ENCODE data around the gene ST6GALNAC5. TPM values are rescaled to one million over a fixed set of nuclear protein-coding genes. Genes with fewer than 3 reads are reported as not detected.

Gene ST6GALNAC5
- total and polyA plus RNA-seq, 2 donors (not counting 3 experiments of a cell fraction or from before 2014, with no cell fraction given): not detected

- dilution Hi-C loops (cut with MboI; ENCODE audit: extremely low pct_ligation_motif_present, low sequenced_read_pairs): no loop called here
- no peak for TF ChIP-seq EZH2 (IDR thresholded peaks at IDR 0.05; ENCODE audit: borderline replicate concordance, low read depth, low read length, severe bottlenecking)
- no peak for TF ChIP-seq JUN (IDR thresholded peaks at IDR 0.05; ENCODE audit: borderline replicate concordance, insufficient read depth, insufficient read length, low read depth)
- no peak for TF ChIP-seq MYC (IDR thresholded peaks at IDR 0.05; ENCODE audit: low read depth, low read length)
- no peak for TF ChIP-seq POLR2AphosphoS5 (IDR thresholded peaks at IDR 0.05; ENCODE audit: insufficient read depth, low read depth, low read length)
- no peak for TF ChIP-seq POLR2A (IDR thresholded peaks at IDR 0.05; ENCODE audit: low read depth, low read length)
- no peak for TF ChIP-seq MAX (IDR thresholded peaks at IDR 0.05; ENCODE audit: insufficient read depth, insufficient read length)
- no peak for TF ChIP-seq GATA2 (IDR thresholded peaks at IDR 0.05; ENCODE audit: insufficient read depth, insufficient read length, low read depth, low read length)
- no peak for TF ChIP-seq CTCF (IDR thresholded peaks at IDR 0.05; ENCODE audit: extremely low read depth in 1 of 2, insufficient read depth in 1 of 2, low read depth in 1 of 2, low read length in 2 of 2)
- no peak for TF ChIP-seq FOS (IDR thresholded peaks at IDR 0.05; ENCODE audit: borderline replicate concordance, insufficient read depth, low read length)
- Histone ChIP-seq H3K4me2 (ENCODE audit: insufficient read depth, low read length) (no peak overlapping the region), H3K27me3 (ENCODE audit: control insufficient read depth in 2 of 2, insufficient read depth in 2 of 2, low read length in 2 of 2) (peaks cover 0 to 2% of the 10 kb centered on the region in 2 experiments), H2AFZ (ENCODE audit: low read depth, low read length) (no peak overlapping the region), H3K4me1 (ENCODE audit: control insufficient read depth, extremely low read depth, insufficient read depth, low read length) (no peaks in the 10 kb centered on the region), H3K4me3 (replicated peaks in 1 of 3; ENCODE audit: insufficient read depth in 1 of 3, low read depth in 1 of 3, low read length in 3 of 3) (no peak overlapping the region), H4K20me1 (replicated peaks; ENCODE audit: control insufficient read depth, extremely low read depth, insufficient read depth, low read length) (no peaks in the 10 kb centered on the region), H3K36me3 (ENCODE audit: control insufficient read depth in 2 of 2, extremely low read depth in 1 of 2, insufficient read depth in 2 of 2, low read length in 2 of 2) (no peaks in the 10 kb centered on the region), H3K27ac (ENCODE audit: insufficient read depth, low read depth, low read length) (no peak overlapping the region), H3K9me3 (replicated peaks; ENCODE audit: control insufficient read depth, insufficient read depth, low read length) (no peaks in the 10 kb centered on the region), H3K9me1 (replicated peaks; ENCODE audit: control insufficient read depth, extremely low read depth, insufficient read depth, low read length) (no peaks in the 10 kb centered on the region), H3K79me2 (ENCODE audit: control insufficient read depth, insufficient read depth, low read length) (no peaks in the 10 kb centered on the region), H3K9ac (replicated peaks; ENCODE audit: extremely low read depth, insufficient read depth, low read length) (no peak overlapping the region)
- FAIRE-seq (no peak), DNase-seq (ENCODE audit: low read depth, low spot score) (no peak)
- CTCF ChIA-PET: no interaction called here
- intact Hi-C loops (cut with micrococcal nuclease): no loop called here
- BruUV-seq (replicated peaks): no TSS peak
- POLR2A ChIA-PET: no interaction called here
Measured at GRCh38 chr1:77039111-77039510, 171.8 kb downstream of the ST6GALNAC5 start.

Measured in endothelial cell of umbilical vein (primary cell).